H1 (cell line): ENCODE results near the gene DYNLL2.
"Not testable (repeated sequence)": the region's sequence is repeated elsewhere in the genome, so short reads cannot be mapped to it uniquely, and the experiment has no call there.

Source experiments
- EP300 ChIP-seq, 2 experiments: IDR thresholded peaks; 1 replicate in 1 of 2; 2 replicates in 1 of 2; pipeline ENCODE4 v1.6.1; 2011 to 2012; ENCODE audit warnings: low read depth in 2 of 2, low read length in 2 of 2, mild to moderate bottlenecking in 2 of 2, borderline replicate concordance in 1 of 2, inconsistent platforms in 1 of 2, moderate library complexity in 1 of 2
- FOSL1 ChIP-seq: IDR thresholded peaks from 2 replicates; pipeline ENCODE4 v1.6.1; 2011; ENCODE audit warnings: mild to moderate bottlenecking, low read depth, low read length, moderate library complexity; ENCODE audit not compliant: insufficient read depth
- JUND ChIP-seq: IDR thresholded peaks from 2 replicates; pipeline ENCODE4 v1.6.1; 2011; ENCODE audit warnings: mild to moderate bottlenecking, improper control_type of control experiment, low read length
- NRF1 ChIP-seq: IDR thresholded peaks from 2 replicates; pipeline ENCODE4 v1.6.1; 2011; ENCODE audit warnings: mild to moderate bottlenecking, low read depth, low read length, improper control_type of control experiment
- POLR2A ChIP-seq, 2 experiments: IDR thresholded peaks; 1 replicate in 1 of 2; 2 replicates in 1 of 2; pipeline ENCODE4 v1.6.1; 2011; ENCODE audit warnings: low read depth in 2 of 2, low read length in 2 of 2, mild to moderate bottlenecking in 2 of 2; ENCODE audit errors: control extremely low read depth in 1 of 2
- POLR2AphosphoS5 ChIP-seq: IDR thresholded peaks from 2 replicates; pipeline ENCODE4 v1.6.1; 2011; ENCODE audit warnings: low read depth, low read length
- SIX5 ChIP-seq: IDR thresholded peaks from 2 replicates; pipeline ENCODE4 v1.6.1; 2011; ENCODE audit warnings: mild to moderate bottlenecking, low read depth, low read length
- SP2 ChIP-seq: IDR thresholded peaks from 2 replicates; pipeline ENCODE4 v1.6.1; 2012; ENCODE audit warnings: mild to moderate bottlenecking, low read length, inconsistent platforms
- SP4 ChIP-seq: IDR thresholded peaks from 2 replicates; pipeline ENCODE4 v1.6.1; 2012; ENCODE audit warnings: low read length, inconsistent platforms
- TCF12 ChIP-seq: IDR thresholded peaks from 2 replicates; pipeline ENCODE4 v1.6.1; 2011; ENCODE audit warnings: low read depth, mild to moderate bottlenecking, low read length
- YY1 ChIP-seq: IDR thresholded peaks from 2 replicates; pipeline ENCODE4 v1.6.1; 2011; ENCODE audit warnings: low read depth, mild to moderate bottlenecking, low read length
- ZNF274 ChIP-seq: IDR thresholded peaks from 2 replicates; pipeline ENCODE4 v1.7.0; 2012; ENCODE audit warnings: low read length, borderline replicate concordance; ENCODE audit errors: extremely low read depth
- TF ChIP-seq, protein P1 (sequence below), 3 experiments: IDR thresholded peaks; 1 replicate in 2 of 3; 2 replicates in 1 of 3; pipeline versions ENCODE4 v1.5.1 to v1.6.1; 2011; ENCODE audit warnings: low read length in 3 of 3, mild to moderate bottlenecking in 3 of 3, inconsistent platforms in 2 of 3, low read depth in 1 of 3, moderate library complexity in 1 of 3; ENCODE audit not compliant: insufficient read depth in 1 of 3; ENCODE audit errors: control extremely low read depth in 1 of 3

DNA sequence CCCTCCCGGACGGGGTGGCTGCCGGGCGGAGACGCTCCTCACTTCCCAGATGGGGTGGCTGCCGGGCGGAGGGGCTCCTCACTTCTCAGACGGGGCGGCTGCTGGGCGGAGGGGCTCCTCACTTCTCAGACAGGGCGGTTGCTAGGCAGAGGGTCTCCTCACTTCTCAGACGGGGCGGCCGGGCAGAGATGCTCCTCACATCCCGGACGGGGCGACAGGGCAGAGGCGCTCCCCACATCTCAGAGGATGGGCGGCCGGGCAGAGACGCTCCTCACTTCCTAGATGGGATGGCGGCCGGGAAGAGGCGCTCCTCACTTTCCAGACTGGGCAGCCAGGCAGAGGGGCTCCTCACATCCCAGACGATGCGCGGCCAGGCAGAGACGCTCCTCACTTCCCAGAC is 8.8 kb upstream of the DYNLL2 start:
- TF ChIP-seq, protein P1, sequence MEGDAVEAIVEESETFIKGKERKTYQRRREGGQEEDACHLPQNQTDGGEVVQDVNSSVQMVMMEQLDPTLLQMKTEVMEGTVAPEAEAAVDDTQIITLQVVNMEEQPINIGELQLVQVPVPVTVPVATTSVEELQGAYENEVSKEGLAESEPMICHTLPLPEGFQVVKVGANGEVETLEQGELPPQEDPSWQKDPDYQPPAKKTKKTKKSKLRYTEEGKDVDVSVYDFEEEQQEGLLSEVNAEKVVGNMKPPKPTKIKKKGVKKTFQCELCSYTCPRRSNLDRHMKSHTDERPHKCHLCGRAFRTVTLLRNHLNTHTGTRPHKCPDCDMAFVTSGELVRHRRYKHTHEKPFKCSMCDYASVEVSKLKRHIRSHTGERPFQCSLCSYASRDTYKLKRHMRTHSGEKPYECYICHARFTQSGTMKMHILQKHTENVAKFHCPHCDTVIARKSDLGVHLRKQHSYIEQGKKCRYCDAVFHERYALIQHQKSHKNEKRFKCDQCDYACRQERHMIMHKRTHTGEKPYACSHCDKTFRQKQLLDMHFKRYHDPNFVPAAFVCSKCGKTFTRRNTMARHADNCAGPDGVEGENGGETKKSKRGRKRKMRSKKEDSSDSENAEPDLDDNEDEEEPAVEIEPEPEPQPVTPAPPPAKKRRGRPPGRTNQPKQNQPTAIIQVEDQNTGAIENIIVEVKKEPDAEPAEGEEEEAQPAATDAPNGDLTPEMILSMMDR (IDR thresholded peaks at IDR 0.05; ENCODE audit: control extremely low read depth in 1 of 3, insufficient read depth in 1 of 3, low read depth in 1 of 3, low read length in 3 of 3) = not testable (repeated sequence)
- TF ChIP-seq NRF1; TCF12; POLR2A (IDR thresholded peaks at IDR 0.05; ENCODE audit: control extremely low read depth in 1 of 2, low read depth in 2 of 2, low read length in 2 of 2); SP2; YY1; SIX5; EP300 (IDR thresholded peaks at IDR 0.05; ENCODE audit: borderline replicate concordance in 1 of 2, low read depth in 2 of 2, low read length in 2 of 2); FOSL1; JUND; POLR2AphosphoS5; ZNF274; SP4: not testable (repeated sequence)
